Testis (tissue), 3 donors: ENCODE data around the gene PLCB3. TPM values are rescaled to one million over a fixed set of nuclear protein-coding genes. Genes with fewer than 3 reads are reported as not detected.

Experiments used
- DNase-seq: peaks from one replicate; pipeline ENCODE4 v3.0.0-alpha.2; 2019
- H3K27ac ChIP-seq, 2 donors: fragments of 200-600 bp; sonication (generic); one replicate each; pipeline ENCODE4 v1.5.1; 2019
- H3K27me3 ChIP-seq: fragments of 200-600 bp; sonication (generic); one replicate; pipeline ENCODE4 v1.5.1; 2019
- H3K36me3 ChIP-seq: fragments of 200-600 bp; sonication (generic); one replicate; pipeline ENCODE4 v1.5.1; 2017; ENCODE audit warnings: low read depth; ENCODE audit errors: missing control alignments
- H3K4me1 ChIP-seq: fragments of 200-600 bp; sonication (generic); one replicate; pipeline ENCODE4 v1.5.1; 2019
- H3K4me3 ChIP-seq, 2 donors: fragments of 200-600 bp; sonication (generic); one replicate each; pipeline ENCODE4 v1.5.1; 2017 to 2019
- H3K9me3 ChIP-seq: fragments of 200-600 bp; sonication (generic); one replicate; pipeline ENCODE4 v1.5.1; 2017
- POLR2A ChIP-seq: fragments of 450-650 bp; IDR thresholded peaks from one replicate; pipeline ENCODE4 v1.6.1; 2017; ENCODE audit warnings: antibody characterized with exemption, mild to moderate bottlenecking, moderate library complexity
- WGBS, 2 donors: methylation state at CpG; one replicate each; pipeline ENCODE4 v1.1.5; 2018; 5-methylcytosine and 5-hydroxymethylcytosine counted together
- intact Hi-C: fragments of 100-400 bp; cut with DNase I; formaldehyde crosslinking; loops from one replicate; pipeline ENCODE4 v1.15.1; 2023; ENCODE audit warnings: low total_unique reads
- polyA plus RNA-seq: library from polyadenylated mRNA; stranded (reverse); fragments of 350-450 nt; fragmentation: Illumina TruSeq; extraction: RNeasy Lipid Tissue Mini Kit (QIAGEN cat#74804); gene quantifications from one replicate; pipeline ENCODE4 v1.2.3, GENCODE V29; 2014; ENCODE audit warnings: low read depth, low replicate concordance; ENCODE audit not compliant: insufficient read depth
- total RNA-seq, 2 donors: library from RNA; depleted of rRNA; stranded (reverse); fragments of >200 nt; gene quantifications; one replicate each; pipeline ENCODE4 v1.2.3, GENCODE V29; 2016
- TF ChIP-seq, protein P1 (sequence below), 3 experiments: fragments of 450-650 bp in 2 of 3; fragments of 200-600 bp in 1 of 3; sonication (generic) in 1 of 3; IDR thresholded peaks; one replicate each; pipeline ENCODE4 v1.5.1; 2016 to 2019; ENCODE audit warnings: antibody characterized with exemption in 3 of 3, mild to moderate bottlenecking in 2 of 3, moderate library complexity in 1 of 3

Gene PLCB3
- total and polyA plus RNA-seq, 3 donors from 2014 or later, result 14.2 to 45.4 (median 29.6) TPM

DNA sequence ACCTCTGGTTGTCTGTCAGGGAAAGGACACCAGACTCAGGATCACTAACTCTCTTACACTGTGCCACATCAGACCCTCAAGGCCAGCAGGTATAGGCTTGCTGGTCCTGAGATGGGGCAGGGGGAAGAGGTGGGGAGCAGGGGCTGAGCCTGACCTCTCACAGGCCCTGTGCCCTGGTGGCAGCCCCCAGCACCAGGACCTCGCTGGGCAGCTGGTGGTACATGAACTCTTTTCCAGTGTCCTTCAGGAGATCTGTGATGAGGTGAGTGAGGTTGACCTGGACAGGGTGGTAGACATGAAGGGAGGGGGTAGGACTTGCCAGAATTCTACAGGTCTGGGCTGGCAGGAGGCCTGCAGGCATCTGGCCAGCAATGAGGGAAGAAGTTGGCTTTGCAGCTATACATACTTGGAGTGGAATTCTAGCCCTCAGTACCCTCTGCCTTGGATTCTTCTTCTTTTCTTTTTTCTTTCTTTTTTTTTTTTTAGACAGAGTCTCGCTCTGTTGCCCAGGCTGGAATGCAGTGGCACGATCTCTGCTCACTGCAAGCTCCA is 23.8 kb upstream of the PLCB3 start:
- H3K36me3 ChIP-seq, result no peaks in the 10 kb centered on the region
- no peak overlapping the region for H3K27ac ChIP-seq
- peaks cover 39% of the 10 kb centered on the region for H3K4me1 ChIP-seq
- no peaks in the 10 kb centered on the region for H3K27me3 ChIP-seq
- 73 to 84% methylated on average over 2 to 3 of the region's 3 CpGs for WGBS, 2 donors
- no peak overlapping the region for H3K4me3 ChIP-seq
- intact Hi-C loops, result no loop called here
- TF ChIP-seq POLR2A, result no peak
- TF ChIP-seq, protein P1, sequence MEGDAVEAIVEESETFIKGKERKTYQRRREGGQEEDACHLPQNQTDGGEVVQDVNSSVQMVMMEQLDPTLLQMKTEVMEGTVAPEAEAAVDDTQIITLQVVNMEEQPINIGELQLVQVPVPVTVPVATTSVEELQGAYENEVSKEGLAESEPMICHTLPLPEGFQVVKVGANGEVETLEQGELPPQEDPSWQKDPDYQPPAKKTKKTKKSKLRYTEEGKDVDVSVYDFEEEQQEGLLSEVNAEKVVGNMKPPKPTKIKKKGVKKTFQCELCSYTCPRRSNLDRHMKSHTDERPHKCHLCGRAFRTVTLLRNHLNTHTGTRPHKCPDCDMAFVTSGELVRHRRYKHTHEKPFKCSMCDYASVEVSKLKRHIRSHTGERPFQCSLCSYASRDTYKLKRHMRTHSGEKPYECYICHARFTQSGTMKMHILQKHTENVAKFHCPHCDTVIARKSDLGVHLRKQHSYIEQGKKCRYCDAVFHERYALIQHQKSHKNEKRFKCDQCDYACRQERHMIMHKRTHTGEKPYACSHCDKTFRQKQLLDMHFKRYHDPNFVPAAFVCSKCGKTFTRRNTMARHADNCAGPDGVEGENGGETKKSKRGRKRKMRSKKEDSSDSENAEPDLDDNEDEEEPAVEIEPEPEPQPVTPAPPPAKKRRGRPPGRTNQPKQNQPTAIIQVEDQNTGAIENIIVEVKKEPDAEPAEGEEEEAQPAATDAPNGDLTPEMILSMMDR (IDR thresholded peaks at IDR 0.05), result no peak
- H3K9me3 ChIP-seq, result no peaks in the 10 kb centered on the region
- DNase-seq, result no peak

DNA sequence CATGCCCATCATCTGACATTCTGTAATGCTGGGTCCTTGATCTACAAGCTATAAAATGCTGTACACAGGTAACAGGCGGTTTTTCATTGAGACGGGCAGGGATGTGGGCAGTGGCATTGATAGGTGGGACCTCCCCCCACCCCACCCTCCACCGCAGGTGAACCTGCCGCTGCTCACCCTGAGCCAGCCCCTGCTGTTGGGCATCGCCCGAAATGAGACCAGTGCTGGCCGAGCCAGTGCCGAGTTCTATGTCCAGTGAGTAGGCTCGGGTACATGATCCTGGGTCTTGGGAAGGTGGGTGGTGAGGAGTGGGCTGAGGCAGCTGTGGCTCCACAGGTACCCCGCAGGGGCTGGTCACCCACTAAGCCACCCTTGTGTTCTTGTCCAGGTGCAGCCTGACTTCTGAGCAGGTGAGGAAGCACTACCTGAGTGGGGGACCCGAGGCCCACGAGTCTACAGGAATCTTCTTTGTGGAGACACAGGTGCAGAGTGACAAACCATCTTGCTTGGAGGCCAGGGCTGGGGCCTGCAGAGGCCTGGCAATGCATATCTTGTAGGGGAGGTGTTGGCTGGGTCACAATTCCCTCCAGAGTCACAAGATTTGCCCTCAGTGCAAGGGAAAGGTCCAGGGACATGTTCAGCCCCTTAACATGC is 22.1 kb upstream of the PLCB3 start:
- 87 to 88% methylated on average over 4 to 12 of the region's 12 CpGs for WGBS, 2 donors
- intact Hi-C loops, result no loop called here
- DNase-seq, result no peak

DNA sequence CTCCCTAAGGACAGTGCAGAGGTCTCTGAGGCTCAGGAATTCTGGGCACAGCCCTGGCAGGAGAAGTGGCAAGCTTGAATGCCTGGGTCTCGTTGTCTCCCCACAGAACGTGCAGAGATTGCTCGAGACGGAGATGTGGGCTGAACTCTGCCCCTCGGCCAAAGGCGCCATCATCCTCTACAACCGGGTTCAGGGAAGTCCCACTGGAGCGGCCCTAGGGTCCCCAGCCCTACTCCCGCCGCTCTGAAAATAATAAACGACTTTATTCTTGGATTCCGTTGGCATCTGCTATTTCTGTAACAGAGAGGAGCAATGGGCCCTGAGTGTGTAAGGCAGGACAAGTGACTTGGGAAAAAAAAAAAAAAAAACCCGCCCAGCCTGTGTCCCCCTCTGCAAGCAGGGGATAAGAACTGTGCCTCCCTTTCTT is 21.6 kb upstream of the PLCB3 start:
- H3K9me3 ChIP-seq, result no peaks in the 10 kb centered on the region
- DNase-seq, result no peak
- no peak for TF ChIP-seq POLR2A
- TF ChIP-seq, protein P1 (IDR thresholded peaks at IDR 0.05), result no peak
- H3K4me3 ChIP-seq, result peak overlapping the region; percentile 73 to 74
- H3K4me1 ChIP-seq, result peaks cover 41% of the 10 kb centered on the region
- peak overlapping the region; percentile 85 to 98 for H3K27ac ChIP-seq
- intact Hi-C loops, result no loop called here
- 8 to 31% methylated on average over 12 to 13 of the region's 13 CpGs for WGBS, 2 donors
- H3K27me3 ChIP-seq, result no peaks in the 10 kb centered on the region
- H3K36me3 ChIP-seq, result no peaks in the 10 kb centered on the region

More for the DNA sequence above, 22.1 kb upstream of the PLCB3 start:
- Histone ChIP-seq H3K36me3 (no peaks in the 10 kb centered on the region), H3K4me3 (peak overlapping the region in 1 of 2 donors; percentile 73), H3K27me3 (no peaks in the 10 kb centered on the region), H3K27ac (peak overlapping the region in 1 of 2 donors; percentile 85), H3K9me3 (no peaks in the 10 kb centered on the region), H3K4me1 (peaks cover 42% of the 10 kb centered on the region)
- TF ChIP-seq POLR2A, result no peak
- TF ChIP-seq, protein P1 (IDR thresholded peaks at IDR 0.05), result no peak

DNA sequence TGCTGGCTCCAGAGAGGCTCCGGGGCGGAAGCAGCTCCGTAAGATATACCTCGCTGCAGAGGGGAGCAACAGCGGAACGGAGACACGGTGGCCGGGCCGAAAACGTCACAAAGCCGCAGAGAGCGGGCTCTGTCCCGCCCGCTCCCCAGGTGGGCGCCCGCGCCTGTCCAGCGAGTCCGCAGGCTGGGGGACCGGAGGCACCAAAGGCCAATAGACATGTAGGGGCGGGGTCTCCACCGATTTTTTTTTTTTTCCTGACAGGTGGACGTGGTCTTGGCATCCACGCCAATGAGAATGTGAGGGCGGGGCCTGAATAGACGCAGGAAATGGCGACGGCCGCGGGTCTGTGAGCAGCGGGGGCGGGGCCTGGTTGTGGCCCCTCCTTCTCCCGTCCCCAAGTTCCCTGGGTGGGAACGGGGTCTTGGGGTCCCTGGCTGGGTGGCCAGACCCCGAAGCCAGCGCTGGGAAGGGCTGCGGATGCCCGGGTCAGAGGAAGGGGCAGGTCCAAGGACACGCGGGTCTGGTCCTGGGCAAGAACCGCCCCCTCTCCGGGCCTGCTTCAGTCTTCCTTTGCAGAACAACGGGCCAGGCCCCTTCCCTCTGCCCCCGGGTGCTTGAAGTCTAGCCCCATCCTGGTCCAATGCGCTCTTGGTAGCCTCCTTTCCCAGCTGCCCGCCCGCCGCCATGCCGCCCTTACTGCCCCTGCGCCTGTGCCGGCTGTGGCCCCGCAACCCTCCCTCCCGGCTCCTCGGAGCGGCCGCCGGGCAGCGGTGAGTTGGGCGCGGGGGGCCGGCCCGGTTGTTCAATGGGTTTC is 21.0 kb upstream of the PLCB3 start, which contains the start of gene DNAJC4:
DNAJC4 (plus strand) TSS at position 378 of the 814 bp plus-strand sequence; CDS start at position 685, 307 bp downstream.
- Histone ChIP-seq H3K4me1 (peaks cover 40% of the 10 kb centered on the region), H3K27me3 (no peaks in the 10 kb centered on the region), H3K9me3 (no peaks in the 10 kb centered on the region), H3K27ac (peak within 1 kb of the TSS; percentile 85 to 98), H3K4me3 (peak within 1 kb of the TSS; percentile 73 to 74), H3K36me3 (no peaks in the 10 kb centered on the region)
- TF ChIP-seq POLR2A, result no peak
- TF ChIP-seq, protein P1 (IDR thresholded peaks at IDR 0.05), result no peak
- DNase-seq, result peak; percentile 98
- intact Hi-C loops, result no loop called here
- WGBS, 2 donors, result 0% methylated on average over 40 to 62 of the region's 62 CpGs
